Activated T-helper 17 cell treated with anti-CD3 and anti-CD28 coated beads, Interleukin-2, amount 50 U/mL, for 72 hours (primary cell): Measurements from ENCODE around the gene PSMG3. TPM values are rescaled to one million over a fixed set of nuclear protein-coding genes. Genes with fewer than 3 reads are reported as not detected.

Source experiments
- ATAC-seq: fragments of 150-1000 bp; cut with Tn5 transposase; replicated peaks from 2 replicates; pipeline ENCODE4 v1.10.0; 2021; ENCODE audit warnings: mild to moderate bottlenecking, moderate library complexity
- H3K27ac Mint-ChIP-seq: one replicate; pipeline ENCODE4 v1.8.0; 2022; ENCODE audit warnings: mixed read lengths
- H3K27me3 Mint-ChIP-seq: one replicate; pipeline ENCODE4 v1.8.0; 2022; ENCODE audit warnings: mixed read lengths
- H3K36me3 Mint-ChIP-seq: one replicate; pipeline ENCODE4 v1.8.0; 2022; ENCODE audit warnings: low read depth, mild to moderate bottlenecking, mixed read lengths
- H3K4me1 Mint-ChIP-seq: one replicate; pipeline ENCODE4 v1.8.0; 2022; ENCODE audit warnings: mixed read lengths
- H3K4me3 Mint-ChIP-seq: one replicate; pipeline ENCODE4 v1.8.0; 2022; ENCODE audit warnings: mild to moderate bottlenecking, mixed read lengths
- H3K9me3 Mint-ChIP-seq: one replicate; pipeline ENCODE4 v1.8.0; 2022; ENCODE audit warnings: mixed read lengths
- total RNA-seq, 2 donors: library from RNA; stranded (reverse); gene quantifications; one replicate each; pipeline ENCODE4 v1.2.3, GENCODE V29; 2022

PSMG3 gene
- total RNA-seq, 2 donors from 2014 or later, result 26.4 to 46.4 TPM

DNA sequence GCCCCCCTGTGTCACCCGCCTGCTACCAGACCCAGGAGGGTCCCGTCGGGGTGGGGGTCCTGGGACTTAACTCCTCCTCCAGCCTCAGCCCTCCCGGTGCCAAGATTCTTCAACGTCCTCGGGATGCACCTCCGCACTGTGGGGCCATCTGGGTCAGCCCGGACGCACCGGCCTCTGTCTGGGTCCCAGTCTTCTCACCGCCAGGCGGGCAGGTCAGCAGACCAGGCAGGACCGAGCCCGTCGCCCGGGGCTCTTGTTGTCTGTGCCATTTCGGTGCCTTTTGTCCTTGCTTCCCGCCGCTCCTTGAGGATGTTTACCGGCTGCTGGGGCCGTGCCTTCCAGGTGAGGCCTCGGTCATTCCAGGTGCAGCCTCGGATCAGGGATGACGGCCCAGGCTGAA is 32.1 kb upstream of the PSMG3 start:
- Mint-ChIP-seq H3K27me3 (peaks cover 15% of the 10 kb centered on the region), H3K4me3 (no peak overlapping the region), H3K4me1 (no peaks in the 10 kb centered on the region), H3K27ac (no peak overlapping the region), H3K9me3 (no peaks in the 10 kb centered on the region), H3K36me3 (no peaks in the 10 kb centered on the region)
- ATAC-seq, result no peak

- H3K4me1 Mint-ChIP-seq, result no peaks in the 10 kb centered on the region
- no peak for ATAC-seq
- no peak overlapping the region for H3K27ac Mint-ChIP-seq
- no peaks in the 10 kb centered on the region for H3K36me3 Mint-ChIP-seq
- no peaks in the 10 kb centered on the region for H3K9me3 Mint-ChIP-seq
- H3K27me3 Mint-ChIP-seq, result peaks cover 18% of the 10 kb centered on the region
- H3K4me3 Mint-ChIP-seq, result no peak overlapping the region
These were observed 30.0 kb upstream of the PSMG3 start for GRCh38 chr7:1599640-1600395.

GRCh38 chr7:1598961-1599639 is 29.3 kb upstream of the PSMG3 start:
- H3K4me1 Mint-ChIP-seq, result no peaks in the 10 kb centered on the region
- H3K36me3 Mint-ChIP-seq, result no peaks in the 10 kb centered on the region
- H3K4me3 Mint-ChIP-seq, result no peak overlapping the region
- no peaks in the 10 kb centered on the region for H3K9me3 Mint-ChIP-seq
- H3K27ac Mint-ChIP-seq, result no peak overlapping the region
- peaks cover 24% of the 10 kb centered on the region for H3K27me3 Mint-ChIP-seq
- no peak for ATAC-seq

- Mint-ChIP-seq H3K27ac (no peak overlapping the region), H3K36me3 (no peaks in the 10 kb centered on the region)
These were observed 28.5 kb upstream of the PSMG3 start for GRCh38 chr7:1598286-1598685.

DNA sequence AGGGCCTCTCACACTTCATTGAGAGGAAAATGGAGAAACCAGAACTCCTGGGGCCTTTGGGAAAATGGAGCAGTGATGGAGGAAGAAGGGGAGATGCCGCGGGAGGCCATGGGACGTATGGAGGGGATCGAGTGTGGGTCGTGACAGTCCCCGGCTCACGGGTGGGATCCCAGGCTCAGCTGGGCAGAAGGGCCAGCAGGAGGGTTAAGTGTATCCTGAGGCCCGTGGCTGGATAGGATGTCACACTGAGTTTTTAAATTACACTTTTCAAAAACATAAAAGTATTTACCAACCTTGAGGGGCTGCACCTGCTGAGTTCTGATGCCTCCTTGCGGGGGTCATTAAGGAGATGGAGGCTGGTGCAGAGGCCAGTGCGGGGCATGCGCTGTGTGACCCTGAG is 28.0 kb upstream of the PSMG3 start:
- Mint-ChIP-seq H3K9me3 (no peaks in the 10 kb centered on the region), H3K27ac (no peak overlapping the region), H3K4me1 (peaks cover 1% of the 10 kb centered on the region), H3K27me3 (peaks cover 26% of the 10 kb centered on the region), H3K36me3 (no peaks in the 10 kb centered on the region), H3K4me3 (no peak overlapping the region)
- ATAC-seq, result no peak

More at GRCh38 chr7:1598286-1598685, 28.5 kb upstream of the PSMG3 start:
- Mint-ChIP-seq H3K27me3 (peaks cover 26% of the 10 kb centered on the region), H3K4me1 (no peaks in the 10 kb centered on the region), H3K4me3 (no peak overlapping the region), H3K9me3 (no peaks in the 10 kb centered on the region)
- ATAC-seq, result no peak

- Mint-ChIP-seq H3K27ac (no peak overlapping the region), H3K36me3 (no peaks in the 10 kb centered on the region), H3K9me3 (no peaks in the 10 kb centered on the region)
These were observed 27.4 kb upstream of the PSMG3 start for GRCh38 chr7:1597066-1597760.

DNA sequence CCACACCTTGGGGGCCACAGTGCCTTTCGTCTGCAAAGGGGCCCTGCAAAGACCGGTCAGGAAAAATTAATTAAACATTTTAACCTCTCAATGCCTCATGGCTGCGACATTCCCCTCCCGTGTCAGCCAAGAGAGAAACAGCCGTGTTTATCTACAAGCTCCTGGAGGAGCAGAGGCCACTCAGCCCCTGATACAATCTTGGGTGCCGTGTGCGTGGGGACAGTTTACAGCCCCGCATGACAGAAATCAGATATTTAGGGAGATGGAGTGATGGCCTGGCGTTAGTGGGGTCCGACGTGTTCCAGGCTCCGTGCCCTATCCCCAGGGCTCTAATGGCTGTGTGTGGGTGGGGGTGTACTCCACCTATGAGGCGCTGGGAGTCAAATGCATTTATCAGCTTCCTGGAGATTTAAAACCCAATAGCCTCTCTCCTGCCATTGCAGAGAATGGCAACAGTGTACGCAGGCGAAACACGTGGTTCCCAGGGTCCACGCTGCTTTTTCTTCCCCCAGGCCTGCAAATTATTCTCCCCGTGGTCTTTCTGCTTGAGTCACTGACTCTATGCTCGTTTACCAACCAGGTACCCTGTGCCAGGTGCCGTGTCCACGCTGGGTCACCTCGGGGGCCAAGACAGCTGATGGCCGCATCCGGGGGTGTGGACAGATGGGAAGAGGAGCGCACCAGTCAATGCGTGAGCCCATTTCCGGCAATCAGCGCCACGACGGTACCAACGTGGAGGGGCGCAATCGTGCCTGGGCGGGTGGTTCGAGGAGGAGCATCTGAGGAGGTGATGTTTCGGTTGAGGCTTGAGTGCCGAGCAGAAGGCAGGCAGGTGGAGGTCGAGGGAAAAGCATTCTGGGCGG is 26.6 kb upstream of the PSMG3 start:
- Mint-ChIP-seq H3K4me3 (no peak overlapping the region), H3K9me3 (no peaks in the 10 kb centered on the region), H3K27me3 (peaks cover 35% of the 10 kb centered on the region), H3K36me3 (no peaks in the 10 kb centered on the region), H3K4me1 (peaks cover 14% of the 10 kb centered on the region), H3K27ac (no peak overlapping the region)
- no peak for ATAC-seq

More at GRCh38 chr7:1597066-1597760, 27.4 kb upstream of the PSMG3 start:
- ATAC-seq, result no peak
- Mint-ChIP-seq H3K4me3 (no peak overlapping the region), H3K4me1 (peaks cover 7% of the 10 kb centered on the region), H3K27me3 (peaks cover 30% of the 10 kb centered on the region)

DNA sequence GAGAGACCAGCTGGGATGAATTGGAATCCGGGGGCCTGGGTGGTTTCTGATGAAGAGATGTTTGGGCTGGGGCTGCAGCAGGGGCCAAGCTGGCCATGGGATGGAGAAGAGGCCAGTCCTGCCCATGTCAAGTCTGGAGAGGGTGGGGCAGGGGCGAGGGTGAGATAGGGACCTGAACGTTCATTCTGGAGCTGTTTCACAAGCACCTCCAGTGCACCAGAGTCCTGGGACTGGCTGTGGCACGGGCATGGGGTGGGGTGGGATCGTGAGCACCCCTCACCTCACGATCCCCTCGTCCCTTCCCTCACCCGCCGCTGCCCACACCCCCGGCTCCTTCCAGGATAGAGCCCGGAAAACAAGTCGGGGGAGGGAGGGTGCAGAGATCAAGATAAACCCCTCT is 25.8 kb upstream of the PSMG3 start:
- Mint-ChIP-seq H3K27ac (no peak overlapping the region), H3K4me3 (no peak overlapping the region), H3K4me1 (peaks cover 15% of the 10 kb centered on the region), H3K27me3 (peaks cover 39% of the 10 kb centered on the region), H3K36me3 (no peaks in the 10 kb centered on the region), H3K9me3 (no peaks in the 10 kb centered on the region)
- no peak for ATAC-seq

GRCh38 chr7:1595027-1595426 is 25.2 kb upstream of the PSMG3 start:
- Mint-ChIP-seq H3K27me3 (peaks cover 42% of the 10 kb centered on the region), H3K4me1 (peaks cover 18% of the 10 kb centered on the region), H3K27ac (no peak overlapping the region), H3K9me3 (no peaks in the 10 kb centered on the region), H3K36me3 (no peaks in the 10 kb centered on the region), H3K4me3 (no peak overlapping the region)
- no peak for ATAC-seq

- Mint-ChIP-seq H3K27ac (no peak overlapping the region), H3K27me3 (peaks cover 42% of the 10 kb centered on the region), H3K36me3 (no peaks in the 10 kb centered on the region), H3K4me1 (peaks cover 18% of the 10 kb centered on the region), H3K9me3 (no peaks in the 10 kb centered on the region), H3K4me3 (no peak overlapping the region)
- no peak for ATAC-seq
These were observed 24.1 kb upstream of the PSMG3 start for GRCh38 chr7:1593904-1594421.

DNA sequence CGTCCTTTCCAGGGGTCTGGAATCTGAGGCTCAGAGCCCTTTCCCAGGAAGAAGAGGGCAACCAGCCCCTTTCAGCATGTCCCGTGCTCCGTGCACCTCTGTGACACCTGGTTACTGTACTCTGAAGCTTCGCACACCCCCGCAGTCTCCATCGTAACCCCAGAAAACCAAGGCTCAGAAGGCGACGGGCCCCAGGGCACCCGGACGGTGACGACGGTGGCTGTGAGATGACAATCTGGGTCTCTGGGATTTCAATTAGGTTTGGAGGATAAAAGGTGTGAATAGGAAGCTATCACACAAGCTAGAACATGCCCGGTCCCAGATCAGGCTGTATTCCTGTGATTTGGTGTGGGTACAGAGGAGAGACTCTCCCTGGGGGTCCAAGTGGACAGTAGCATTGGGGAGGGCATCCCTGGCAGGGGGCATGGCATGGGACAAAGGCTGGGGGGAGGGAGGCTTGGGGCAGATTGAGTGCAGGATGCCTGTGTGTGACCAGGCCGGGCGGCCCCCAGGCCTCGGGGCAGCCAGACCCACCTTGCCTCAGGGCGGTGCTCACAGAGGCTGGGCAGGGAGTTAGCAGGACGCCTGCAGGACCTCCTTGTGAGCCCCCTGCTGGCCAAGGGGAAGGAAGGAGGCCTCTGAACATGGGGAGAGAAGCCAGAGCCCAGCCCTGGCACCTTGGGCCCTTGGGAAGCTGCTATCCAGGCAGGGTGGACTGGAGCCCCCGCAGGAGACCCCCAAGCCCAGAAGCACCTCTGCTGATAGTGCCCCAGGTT is 23.4 kb upstream of the PSMG3 start:
- Mint-ChIP-seq H3K27me3 (peaks cover 42% of the 10 kb centered on the region), H3K36me3 (no peaks in the 10 kb centered on the region), H3K27ac (peak overlapping the region; percentile 50), H3K4me3 (peak overlapping the region; percentile 58), H3K4me1 (peaks cover 18% of the 10 kb centered on the region), H3K9me3 (no peaks in the 10 kb centered on the region)
- peak; percentile 28 for ATAC-seq

GRCh38 chr7:1592299-1592871 is 22.6 kb upstream of the PSMG3 start:
- Mint-ChIP-seq H3K9me3 (no peaks in the 10 kb centered on the region), H3K4me1 (peaks cover 18% of the 10 kb centered on the region), H3K36me3 (no peaks in the 10 kb centered on the region), H3K4me3 (peak overlapping the region; percentile 58), H3K27me3 (peaks cover 42% of the 10 kb centered on the region), H3K27ac (peak overlapping the region; percentile 50)
- peak; percentile 9 for ATAC-seq

DNA sequence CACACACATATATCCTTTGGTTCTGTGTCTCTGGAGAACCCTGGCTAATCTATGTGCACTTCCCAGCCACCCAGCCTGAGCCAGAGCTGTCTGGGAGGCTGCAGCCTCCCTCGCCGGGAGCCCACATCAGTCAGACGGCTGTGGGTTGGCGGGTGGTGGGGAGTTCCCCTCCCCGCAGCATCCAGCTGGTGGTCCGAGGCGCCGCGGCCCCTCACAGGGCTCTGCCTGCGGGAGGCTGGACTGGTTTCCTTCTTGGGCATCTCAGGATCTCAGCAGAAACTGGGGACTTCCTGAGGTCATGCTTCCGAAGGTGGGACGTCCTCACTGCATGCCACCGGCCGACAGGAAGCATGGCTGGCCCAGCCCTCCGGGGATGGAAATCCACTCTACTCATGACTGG is 22.0 kb upstream of the PSMG3 start:
- Mint-ChIP-seq H3K9me3 (no peaks in the 10 kb centered on the region), H3K4me1 (peaks cover 18% of the 10 kb centered on the region), H3K27ac (no peak overlapping the region), H3K4me3 (peak overlapping the region; percentile 58), H3K36me3 (no peaks in the 10 kb centered on the region), H3K27me3 (peaks cover 40% of the 10 kb centered on the region)
- peak; percentile 40 for ATAC-seq
